GM18502 (cell line): Measurements from ENCODE around the gene TMEM125.

ENCODE experiments used
- ATAC-seq: cut with Tn5 transposase; IDR thresholded peaks from one replicate; pipeline ENCODE4 v1.9.1; 2021; ENCODE audit warnings: mild to moderate bottlenecking; ENCODE audit not compliant: unreplicated experiment, poor library complexity

TMEM125 gene

GRCh38 chr1:43288785-43289706 is 19.3 kb downstream of the TMEM125 start:
- ATAC-seq, result no peak

GRCh38 chr1:43292216-43292615 is 22.4 kb downstream of the TMEM125 start:
- ATAC-seq, result no peak

GRCh38 chr1:43292679-43293078 is 22.9 kb downstream of the TMEM125 start:
- ATAC-seq, result no peak

- ATAC-seq, result no peak
These were observed 23.4 kb downstream of the TMEM125 start for GRCh38 chr1:43293176-43293575.

- ATAC-seq, result no peak
These were observed 24.3 kb downstream of the TMEM125 start for GRCh38 chr1:43293896-43294760.

GRCh38 chr1:43294761-43295160 is 25.0 kb downstream of the TMEM125 start:
- ATAC-seq, result no peak

- no peak for ATAC-seq
These were observed 26.4 kb downstream of the TMEM125 start for GRCh38 chr1:43296207-43296606.

- ATAC-seq, result no peak
These were observed 28.3 kb downstream of the TMEM125 start for GRCh38 chr1:43298055-43298454.

- no peak for ATAC-seq
These were observed 29.3 kb downstream of the TMEM125 start for GRCh38 chr1:43299101-43299500.

GRCh38 chr1:43300378-43301094 is 30.8 kb downstream of the TMEM125 start, which contains the start of gene TIE1:
Gene TIE1, plus strand, starts transcription at chr1:43300982. Its CDS starts 90 bp downstream, at chr1:43301072.
- ATAC-seq, result no peak

- ATAC-seq, result no peak
These were observed 32.4 kb downstream of the TMEM125 start for GRCh38 chr1:43302201-43302600.

- ATAC-seq, result no peak
These were observed 33.1 kb downstream of the TMEM125 start for GRCh38 chr1:43302721-43303470.

GRCh38 chr1:43303471-43304313 is 33.9 kb downstream of the TMEM125 start:
- no peak for ATAC-seq

GRCh38 chr1:43304314-43304681 is 34.5 kb downstream of the TMEM125 start:
- no peak for ATAC-seq

GRCh38 chr1:43304771-43305300 is 35.1 kb downstream of the TMEM125 start:
- ATAC-seq, result no peak

- no peak for ATAC-seq
These were observed 35.7 kb downstream of the TMEM125 start for GRCh38 chr1:43305461-43305860.

- ATAC-seq, result no peak
These were observed 36.3 kb downstream of the TMEM125 start for GRCh38 chr1:43305926-43306687.
